Measurements from ENCODE around the gene MRPS31.
"Not testable (repeated sequence)": the region's sequence is repeated elsewhere in the genome, so short reads cannot be mapped to it uniquely, and the experiment has no call there.

GRCh38 chr13:40735232-40735548 is 35.8 kb downstream of the MRPS31 start:
- not testable (repeated sequence) for TF ChIP-seq EZH2 (IDR thresholded peaks at IDR 0.05); POLR2AphosphoS5 (IDR thresholded peaks at IDR 0.05; ENCODE audit: borderline replicate concordance, low read depth, low read length); FOXP2 (optimal IDR thresholded peaks at IDR 0.05; ENCODE audit: control extremely low read depth, extremely low read length, insufficient read depth)

Measured in SK-N-MC (cell line).